IPS-20b (cell line): ENCODE data around the gene GOLPH3L.
"Not testable (repeated sequence)": the region's sequence is repeated elsewhere in the genome, so short reads cannot be mapped to it uniquely, and the experiment has no call there.

Source experiments
- H3K27ac ChIP-seq: one replicate; pipeline ENCODE4 v1.5.1; 2013; ENCODE audit warnings: low read length
- H3K27me3 ChIP-seq: 2 replicates; pipeline ENCODE4 v1.6.1; 2013; ENCODE audit warnings: mild to moderate bottlenecking, low read length, inconsistent platforms; ENCODE audit not compliant: insufficient read depth
- H3K36me3 ChIP-seq: 2 replicates; pipeline ENCODE4 v1.6.1; 2013; ENCODE audit warnings: low read depth, mild to moderate bottlenecking, inconsistent platforms, low read length, moderate library complexity; ENCODE audit not compliant: insufficient read depth
- H3K4me1 ChIP-seq: 2 replicates; pipeline ENCODE4 v1.6.1; 2013; ENCODE audit warnings: mild to moderate bottlenecking, control low read depth, inconsistent platforms, low read length, moderate library complexity; ENCODE audit not compliant: insufficient read depth
- H3K4me3 ChIP-seq: 2 replicates; pipeline ENCODE4 v1.5.1; 2013; ENCODE audit warnings: mild to moderate bottlenecking, low read length, inconsistent platforms
- H3K9ac ChIP-seq: 2 replicates; pipeline ENCODE4 v1.6.1; 2013; ENCODE audit warnings: low read depth, mild to moderate bottlenecking, inconsistent platforms, low read length, moderate library complexity
- H3K9me3 ChIP-seq: 2 replicates; pipeline ENCODE4 v1.6.1; 2013; ENCODE audit warnings: mild to moderate bottlenecking, low read depth, low read length, inconsistent platforms; ENCODE audit not compliant: insufficient read depth

The GOLPH3L gene

GRCh38 chr1:150626150-150626549, 70.8 kb downstream of the GOLPH3L start:
- Histone ChIP-seq H3K9ac (no peak overlapping the region), H3K4me1 (peaks cover 4% of the 10 kb centered on the region; the same call in 1 of the 2 replicates)

GRCh38 chr1:150624546-150624945, 72.4 kb downstream of the GOLPH3L start:
- not testable (repeated sequence) for H3K9ac ChIP-seq, H3K4me1 ChIP-seq, H3K9me3 ChIP-seq, H3K27ac ChIP-seq, H3K27me3 ChIP-seq, H3K4me3 ChIP-seq
- H3K36me3 ChIP-seq, result peaks cover 84% of the 10 kb centered on the region

More at GRCh38 chr1:150626150-150626549, 70.8 kb downstream of the GOLPH3L start:
- Histone ChIP-seq H3K36me3 (peaks cover 68% of the 10 kb centered on the region), H3K27me3 (no peaks in the 10 kb centered on the region), H3K9me3 (no peaks in the 10 kb centered on the region), H3K27ac (no peak overlapping the region), H3K4me3 (no peak overlapping the region)

GRCh38 chr1:150624134-150624533, 72.8 kb downstream of the GOLPH3L start:
- not testable (repeated sequence) for H3K9me3 ChIP-seq, H3K27ac ChIP-seq, H3K4me1 ChIP-seq

GRCh38 chr1:150622303-150622975, 74.5 kb downstream of the GOLPH3L start:
- no peak overlapping the region for H3K9ac ChIP-seq
- no peak overlapping the region for H3K4me3 ChIP-seq
- peaks cover 97% of the 10 kb centered on the region for H3K36me3 ChIP-seq
- no peaks in the 10 kb centered on the region for H3K27me3 ChIP-seq
- H3K9me3 ChIP-seq, result no peaks in the 10 kb centered on the region
- no peaks in the 10 kb centered on the region for H3K4me1 ChIP-seq
- H3K27ac ChIP-seq, result no peak overlapping the region

More at GRCh38 chr1:150624134-150624533, 72.8 kb downstream of the GOLPH3L start:
- not testable (repeated sequence) for H3K27me3 ChIP-seq, H3K9ac ChIP-seq, H3K4me3 ChIP-seq
- peaks cover 88% of the 10 kb centered on the region for H3K36me3 ChIP-seq

- no peak overlapping the region for H3K4me3 ChIP-seq
- no peaks in the 10 kb centered on the region for H3K4me1 ChIP-seq
- no peaks in the 10 kb centered on the region for H3K27me3 ChIP-seq
- H3K36me3 ChIP-seq, result peaks cover 97% of the 10 kb centered on the region
- no peak overlapping the region for H3K27ac ChIP-seq
- no peaks in the 10 kb centered on the region for H3K9me3 ChIP-seq
- H3K9ac ChIP-seq, result no peak overlapping the region
Observed at GRCh38 chr1:150621497-150622302, 75.3 kb downstream of the GOLPH3L start.

GRCh38 chr1:150620919-150621318, 76.0 kb downstream of the GOLPH3L start:
- Histone ChIP-seq H3K4me3 (no peak overlapping the region), H3K4me1 (no peaks in the 10 kb centered on the region), H3K9ac (no peak overlapping the region), H3K36me3 (peaks cover 97% of the 10 kb centered on the region), H3K27ac (no peak overlapping the region), H3K27me3 (no peaks in the 10 kb centered on the region), H3K9me3 (no peaks in the 10 kb centered on the region)

- no peak overlapping the region for H3K4me3 ChIP-seq
- H3K9me3 ChIP-seq, result no peaks in the 10 kb centered on the region
- H3K27me3 ChIP-seq, result no peaks in the 10 kb centered on the region
- peaks cover 96% of the 10 kb centered on the region for H3K36me3 ChIP-seq
- H3K4me1 ChIP-seq, result no peaks in the 10 kb centered on the region
- no peak overlapping the region for H3K27ac ChIP-seq
- no peak overlapping the region for H3K9ac ChIP-seq
Observed at GRCh38 chr1:150619576-150620509, 77.1 kb downstream of the GOLPH3L start.

- Histone ChIP-seq H3K4me1 (peaks cover 6% of the 10 kb centered on the region; the same call in 1 of the 2 replicates), H3K36me3 (peaks cover 84% of the 10 kb centered on the region)
Observed at GRCh38 chr1:150615346-150616201, 81.4 kb downstream of the GOLPH3L start.

GRCh38 chr1:150613061-150613920, 83.7 kb downstream of the GOLPH3L start:
- Histone ChIP-seq H3K9me3 (no peaks in the 10 kb centered on the region), H3K36me3 (peaks cover 62% of the 10 kb centered on the region), H3K27me3 (no peaks in the 10 kb centered on the region), H3K4me1 (peaks cover 17% of the 10 kb centered on the region), H3K4me3 (no peak overlapping the region), H3K9ac (no peak overlapping the region), H3K27ac (no peak overlapping the region)

More at GRCh38 chr1:150615346-150616201, 81.4 kb downstream of the GOLPH3L start:
- Histone ChIP-seq H3K9me3 (no peaks in the 10 kb centered on the region), H3K27ac (no peak overlapping the region), H3K9ac (no peak overlapping the region), H3K4me3 (no peak overlapping the region), H3K27me3 (no peaks in the 10 kb centered on the region)

GRCh38 chr1:150612014-150612345, 85.0 kb downstream of the GOLPH3L start:
- no peaks in the 10 kb centered on the region for H3K27me3 ChIP-seq
- H3K36me3 ChIP-seq, result peaks cover 49% of the 10 kb centered on the region
- H3K4me3 ChIP-seq, result no peak overlapping the region
- H3K9me3 ChIP-seq, result no peaks in the 10 kb centered on the region
- H3K9ac ChIP-seq, result no peak overlapping the region
- peak overlapping the region; percentile 20 for H3K27ac ChIP-seq
- peaks cover 17% of the 10 kb centered on the region for H3K4me1 ChIP-seq
